ENCODE results near the gene PLD3.

The PLD3 gene

DNA sequence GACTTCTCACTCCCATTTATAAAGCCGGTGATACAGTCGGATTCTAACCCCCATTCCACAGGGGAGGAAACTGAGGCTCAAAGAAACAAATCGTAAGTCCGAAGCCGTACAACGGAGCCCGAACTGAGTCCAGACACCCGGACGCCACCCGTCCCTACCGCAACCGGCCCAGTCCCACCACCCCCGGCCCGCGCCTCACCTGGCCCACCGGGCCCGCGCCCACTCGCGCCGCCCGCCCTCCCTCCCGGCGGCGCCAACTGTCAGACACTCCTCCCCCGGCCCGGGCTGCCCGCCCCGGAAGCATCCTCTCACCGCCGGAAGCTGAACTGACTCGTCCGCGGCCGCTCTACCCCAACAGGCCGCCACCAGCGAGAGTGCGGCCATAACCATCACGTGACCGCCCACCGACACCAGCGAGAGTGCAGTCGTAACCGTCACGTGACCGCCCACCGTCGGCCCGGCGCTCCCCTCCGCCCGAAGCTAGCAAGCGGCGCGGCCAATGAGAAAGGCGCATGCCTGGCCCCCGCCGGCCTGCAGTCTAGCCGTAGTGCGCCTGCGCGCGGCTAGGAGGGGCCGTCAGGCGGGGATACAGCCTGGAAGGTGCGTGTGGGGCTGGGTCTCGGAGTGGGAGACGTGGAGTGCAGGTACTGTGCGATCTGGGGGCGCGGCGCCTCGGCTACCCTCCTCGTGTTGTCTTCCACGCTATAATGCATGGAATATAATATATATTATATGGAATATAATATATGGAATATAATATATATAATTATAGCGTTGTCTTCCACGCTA is at the start of gene PLD3, which contains the start of gene C19orf47:
Gene PLD3, plus strand, starts transcription at position 571 of the 789 bp plus-strand sequence. CDS start 17,789 bp downstream, outside the sequence.
Gene C19orf47, minus strand, starts transcription at position 273 of the 789 bp plus-strand sequence. CDS start 6,540 bp downstream, outside the sequence.
- peak; percentile 91 to 99 (median 98) for DNase-seq (ENCODE audit: low read depth in 3 of 3)

DNA sequence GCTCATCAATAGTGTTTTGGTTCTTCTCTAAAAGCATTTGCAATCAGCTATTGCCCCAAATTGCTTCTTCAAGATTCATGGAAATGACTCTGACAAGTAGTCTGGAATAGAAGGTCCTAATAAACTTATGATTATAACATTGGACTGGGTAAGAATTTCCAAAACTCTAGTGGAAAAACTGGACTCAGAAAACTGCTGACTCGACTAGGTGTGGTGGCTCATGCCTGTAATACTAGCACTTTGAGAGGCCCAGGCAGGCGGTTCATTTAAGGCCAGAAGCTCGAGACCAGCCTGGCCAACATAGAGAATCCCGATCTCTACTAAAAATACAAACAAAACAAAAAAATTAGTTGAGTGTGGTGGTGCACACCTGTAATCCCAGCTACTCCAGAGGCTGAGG is 47.8 kb upstream of the PLD3 start:
- no peak for DNase-seq (ENCODE audit: low read depth in 3 of 3)

DNA sequence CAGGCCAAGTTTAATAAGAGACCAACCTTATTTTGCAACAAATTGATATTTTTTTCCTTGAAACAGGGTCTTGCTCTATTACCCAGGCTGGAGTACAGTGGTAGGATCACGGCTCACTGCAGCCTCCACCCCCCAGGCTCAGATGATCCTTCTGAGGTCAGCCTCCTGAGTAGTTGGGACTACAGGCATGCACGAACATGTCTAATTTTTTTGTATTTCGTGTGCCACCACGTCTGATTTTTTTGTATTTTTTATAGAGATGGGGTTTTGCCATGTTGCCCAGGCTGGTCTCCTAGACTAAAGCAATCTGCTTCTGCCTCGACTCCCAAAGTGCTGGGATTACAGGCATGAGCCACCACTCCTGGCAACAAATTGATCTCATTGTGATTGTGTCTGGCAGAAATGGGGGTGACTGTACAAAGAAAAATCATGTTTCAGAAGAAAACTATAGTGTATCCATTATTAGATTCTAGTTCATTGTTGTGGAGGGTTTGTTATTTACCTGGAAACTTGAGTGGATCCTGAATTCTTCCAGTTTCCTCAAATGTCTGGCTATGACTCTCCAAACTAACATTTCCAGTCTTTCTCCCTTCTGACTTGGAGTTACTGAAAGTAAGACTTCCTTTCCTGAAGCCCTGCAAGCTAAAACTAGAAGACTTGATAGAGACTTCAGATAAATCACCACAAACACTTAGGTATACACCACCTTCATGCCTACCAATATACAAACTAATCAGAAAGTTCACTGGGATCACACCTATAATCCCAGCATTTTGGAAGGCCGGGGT is 46.1 kb upstream of the PLD3 start:
- no peak for DNase-seq (ENCODE audit: low read depth in 3 of 3)

GRCh38 chr19:40303765-40304164 is 44.7 kb upstream of the PLD3 start:
- no peak for DNase-seq (ENCODE audit: low read depth in 3 of 3)

- DNase-seq (ENCODE audit: low read depth in 3 of 3) = no peak
Measured at GRCh38 chr19:40304306-40304705, 44.2 kb upstream of the PLD3 start.

GRCh38 chr19:40305403-40305802 is 43.1 kb upstream of the PLD3 start:
- peak; percentile 26 to 45 (median 34) for DNase-seq (ENCODE audit: low read depth in 3 of 3)

DNA sequence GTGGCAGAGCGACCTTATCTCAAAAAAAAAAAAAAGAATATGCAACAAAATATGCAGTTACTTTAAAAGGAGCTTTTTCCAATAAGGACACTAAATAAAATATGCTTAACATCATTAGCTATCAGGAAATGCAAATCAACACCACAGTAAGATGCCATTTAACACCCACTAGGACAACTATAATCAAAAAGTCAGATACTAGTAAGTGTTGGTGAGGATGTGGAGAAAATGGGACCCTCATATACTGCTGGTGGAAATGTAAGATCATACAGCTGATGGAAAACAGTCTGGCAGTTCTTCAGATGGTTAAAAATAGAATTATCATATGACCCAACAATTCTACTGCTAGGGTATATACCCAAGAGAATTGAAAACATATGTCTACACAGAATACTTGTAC is 38.8 kb upstream of the PLD3 start:
- DNase-seq (ENCODE audit: low read depth in 3 of 3) = no peak

- no peak for DNase-seq (ENCODE audit: low read depth in 3 of 3)
Measured at GRCh38 chr19:40312533-40312932, 36.0 kb upstream of the PLD3 start.

DNA sequence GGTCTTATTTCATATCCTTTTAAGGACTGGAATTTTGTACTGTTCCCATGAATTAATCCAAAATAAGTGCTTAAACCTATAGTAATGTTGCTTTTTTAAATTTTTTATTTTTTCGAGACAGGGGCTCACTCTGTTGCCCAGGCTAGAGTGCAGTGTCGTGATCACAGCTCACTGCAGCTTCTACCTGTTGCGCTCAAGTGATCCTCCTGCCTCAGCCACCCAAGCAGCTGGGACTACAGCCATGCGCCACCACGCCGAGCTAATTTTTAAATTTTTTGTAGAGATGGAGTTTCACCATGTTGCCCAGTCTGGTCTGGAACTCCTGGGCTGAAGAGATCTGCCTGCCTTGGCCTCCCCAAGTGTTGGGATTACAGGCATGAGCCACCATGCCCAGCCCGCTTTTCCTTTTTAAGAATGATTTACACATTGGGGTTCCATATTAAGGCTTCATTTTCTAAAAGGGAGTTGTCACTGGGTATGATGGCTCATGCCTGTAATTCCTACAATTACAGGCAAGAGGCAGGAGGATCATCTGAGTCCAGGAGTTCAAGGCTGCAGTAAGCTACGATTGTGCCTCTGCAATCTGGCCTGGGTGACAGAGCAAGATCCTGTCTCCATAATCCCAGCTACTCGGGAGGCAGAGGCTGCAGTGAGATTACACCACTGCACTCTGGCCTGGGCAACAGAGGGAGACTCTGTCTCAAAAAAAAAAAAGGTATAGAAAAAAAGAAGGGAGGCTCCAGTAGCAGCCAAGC is 35.1 kb upstream of the PLD3 start:
- DNase-seq (ENCODE audit: low read depth in 3 of 3) = no peak

GRCh38 chr19:40314656-40315055 is 33.8 kb upstream of the PLD3 start:
- DNase-seq (ENCODE audit: low read depth in 3 of 3) = no peak

DNA sequence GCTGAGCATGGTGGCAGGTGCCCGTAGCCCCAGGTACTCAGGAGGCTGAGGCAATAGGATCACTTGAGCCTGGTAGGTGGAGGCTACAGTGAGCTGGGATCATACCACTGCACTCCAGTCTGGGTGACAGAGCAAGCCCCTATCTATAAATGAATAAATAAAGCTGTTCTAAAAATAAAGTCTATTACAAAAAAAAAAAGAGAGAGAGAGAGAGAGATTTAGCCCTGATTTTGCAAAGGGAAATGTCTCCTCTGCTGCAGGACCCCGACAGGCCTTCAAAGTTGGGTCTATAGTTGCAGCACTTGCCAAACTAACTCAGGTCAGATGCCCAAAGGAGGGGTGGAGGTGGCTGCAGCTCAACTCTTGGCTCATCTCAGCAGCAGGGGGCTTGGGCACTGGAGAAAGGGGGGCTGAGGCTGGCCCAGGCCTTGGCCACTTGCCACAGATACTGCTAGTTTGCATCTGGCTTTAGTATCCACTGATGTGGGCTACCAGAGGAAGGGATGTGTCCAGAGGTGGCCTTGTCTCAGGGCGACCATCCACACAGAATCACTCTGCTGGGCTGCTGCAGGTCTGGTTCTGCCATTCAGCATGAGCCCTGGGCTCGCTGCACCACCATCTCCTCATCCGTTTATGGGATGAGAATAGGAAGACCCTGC is 32.6 kb upstream of the PLD3 start:
- no peak for DNase-seq (ENCODE audit: low read depth in 3 of 3)

DNA sequence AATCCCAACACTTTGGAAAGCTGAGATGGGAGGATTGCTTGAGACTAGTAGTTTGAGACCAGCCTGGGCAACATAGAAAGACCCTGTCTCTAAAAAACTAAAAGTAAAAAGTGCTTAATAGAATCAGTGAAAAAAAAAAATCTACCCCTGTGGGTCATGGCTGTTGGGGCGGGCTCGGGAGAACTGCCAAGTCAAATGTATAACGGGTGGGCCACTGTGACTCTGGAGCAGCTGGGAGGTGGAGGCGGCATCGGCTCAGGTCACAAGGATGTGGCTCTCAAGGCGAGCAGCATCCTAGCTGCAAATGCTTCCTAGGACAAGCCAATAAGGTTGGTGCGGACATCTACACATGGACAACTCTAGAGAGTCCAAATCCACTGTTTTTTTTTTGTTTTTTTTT is 31.2 kb upstream of the PLD3 start:
- DNase-seq (ENCODE audit: low read depth in 3 of 3) = no peak

DNA sequence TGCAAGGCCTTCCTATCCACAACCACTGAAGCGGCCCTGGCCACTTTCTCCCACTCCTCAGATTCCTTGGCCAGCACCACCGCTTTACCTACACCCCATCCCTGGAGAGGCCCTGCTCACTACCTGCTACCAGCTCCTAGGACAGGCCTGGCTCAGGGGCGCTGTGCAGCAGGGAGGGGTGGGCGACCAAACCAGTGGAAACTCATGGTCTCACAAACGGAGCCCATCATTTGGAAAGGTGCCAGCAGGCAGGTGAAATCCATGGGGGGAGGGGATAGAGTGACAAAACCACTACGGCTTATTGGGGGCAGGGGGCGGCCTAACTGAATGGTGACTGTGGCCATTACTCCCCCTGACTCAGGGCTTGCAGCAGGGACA is 27.9 kb upstream of the PLD3 start:
- DNase-seq (ENCODE audit: low read depth in 3 of 3) = no peak

GRCh38 chr19:40321076-40321475 is 27.4 kb upstream of the PLD3 start:
- DNase-seq (ENCODE audit: low read depth in 3 of 3) = no peak

DNA sequence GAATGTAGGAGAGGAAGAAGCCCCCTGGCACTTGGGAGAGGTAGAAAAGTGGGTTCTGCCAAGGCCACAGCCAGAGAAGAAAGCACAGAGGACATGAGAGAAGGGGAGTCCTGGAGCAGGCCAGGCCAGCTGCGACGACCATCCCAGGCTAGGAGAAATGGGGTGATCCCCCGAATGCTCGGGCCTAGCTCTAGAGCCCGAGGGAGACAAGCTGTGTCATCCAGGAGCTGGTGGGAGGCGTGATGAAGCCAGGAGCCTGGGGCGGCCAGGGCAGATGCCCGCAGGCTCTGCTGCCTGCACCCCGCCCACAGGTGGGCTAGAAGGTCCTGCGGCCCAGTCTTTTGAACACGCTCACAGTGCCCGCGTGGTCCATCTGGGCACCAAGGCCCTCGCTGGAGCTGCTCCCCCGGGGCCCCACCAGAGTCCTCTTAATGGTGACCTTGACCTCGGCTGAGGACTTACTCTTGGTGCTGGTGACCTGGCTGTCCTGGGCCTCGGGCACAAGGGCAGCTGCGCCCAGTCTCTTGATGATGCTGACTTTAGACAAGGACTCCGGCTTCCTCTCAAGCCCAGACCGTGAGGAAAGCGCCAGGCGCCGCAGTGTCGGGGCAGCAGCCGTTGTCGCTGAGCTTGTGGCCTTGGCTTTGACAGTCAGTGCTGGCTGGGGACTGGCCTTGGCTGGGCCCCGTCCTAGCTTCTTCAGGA is 26.8 kb upstream of the PLD3 start:
- DNase-seq (ENCODE audit: low read depth in 3 of 3) = no peak

GRCh38 chr19:40322271-40322610 is 26.3 kb upstream of the PLD3 start:
- no peak for DNase-seq (ENCODE audit: low read depth in 3 of 3)

GRCh38 chr19:40322951-40323615 is 25.4 kb upstream of the PLD3 start:
- DNase-seq (ENCODE audit: low read depth in 3 of 3) = no peak

DNA sequence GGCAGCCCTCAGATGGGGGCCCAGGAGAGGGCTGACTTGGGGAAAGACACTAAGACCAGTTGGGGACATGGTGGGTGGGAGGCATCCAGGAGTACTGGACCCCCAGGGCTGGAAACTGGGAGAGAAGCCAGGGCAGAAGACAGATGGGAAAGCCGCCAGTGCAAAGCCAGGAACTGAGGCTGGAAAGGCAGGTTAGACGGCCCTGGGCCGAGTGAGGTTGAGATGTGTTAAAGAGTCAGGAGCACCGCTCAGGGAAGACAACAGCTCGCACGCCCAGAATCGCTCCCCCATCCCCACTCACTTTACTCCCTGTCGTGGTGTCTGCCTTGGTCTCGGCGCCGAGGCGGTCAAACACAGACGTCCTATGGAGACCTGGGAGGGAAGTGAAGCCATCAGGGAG is 24.8 kb upstream of the PLD3 start:
- no peak for DNase-seq (ENCODE audit: low read depth in 3 of 3)

DNA sequence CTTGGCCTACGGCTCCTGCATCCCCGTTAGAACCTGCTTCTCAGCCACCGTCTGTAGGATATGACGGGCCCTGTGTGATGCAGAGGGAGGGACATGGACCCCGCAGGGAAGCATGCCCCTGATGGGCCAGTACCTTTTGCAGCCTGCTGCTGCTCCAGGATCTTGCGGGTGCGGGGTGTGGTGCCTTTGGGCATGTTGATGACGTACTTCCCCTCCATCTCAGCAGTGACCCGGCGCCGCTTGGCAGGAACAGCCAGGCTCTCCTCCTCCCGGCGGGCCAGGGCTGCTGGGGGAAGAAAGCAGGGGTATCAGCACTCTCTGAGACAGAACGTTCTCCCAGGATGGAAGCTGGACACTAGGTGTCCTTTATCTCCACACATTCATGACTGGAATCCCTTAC is 22.3 kb upstream of the PLD3 start:
- no peak for DNase-seq (ENCODE audit: low read depth in 3 of 3)

- DNase-seq (ENCODE audit: low read depth in 3 of 3) = no peak
Measured at GRCh38 chr19:40331052-40331451, 17.4 kb upstream of the PLD3 start.

GRCh38 chr19:40332669-40333068 is 15.8 kb upstream of the PLD3 start:
- no peak for DNase-seq (ENCODE audit: low read depth in 3 of 3)
